ENCODE results near the gene SNX25. TPM values are rescaled to one million over a fixed set of nuclear protein-coding genes. Genes with fewer than 3 reads are reported as not detected.
A peak's percentile ranks its signal among the peaks of the same experiment; 100 is the strongest.
"Not testable (repeated sequence)": the region's sequence is repeated elsewhere in the genome, so short reads cannot be mapped to it uniquely, and the experiment has no call there.

The SNX25 gene
- total RNA-seq, 1 experiment from 2014 or later: 16.7 TPM

DNA sequence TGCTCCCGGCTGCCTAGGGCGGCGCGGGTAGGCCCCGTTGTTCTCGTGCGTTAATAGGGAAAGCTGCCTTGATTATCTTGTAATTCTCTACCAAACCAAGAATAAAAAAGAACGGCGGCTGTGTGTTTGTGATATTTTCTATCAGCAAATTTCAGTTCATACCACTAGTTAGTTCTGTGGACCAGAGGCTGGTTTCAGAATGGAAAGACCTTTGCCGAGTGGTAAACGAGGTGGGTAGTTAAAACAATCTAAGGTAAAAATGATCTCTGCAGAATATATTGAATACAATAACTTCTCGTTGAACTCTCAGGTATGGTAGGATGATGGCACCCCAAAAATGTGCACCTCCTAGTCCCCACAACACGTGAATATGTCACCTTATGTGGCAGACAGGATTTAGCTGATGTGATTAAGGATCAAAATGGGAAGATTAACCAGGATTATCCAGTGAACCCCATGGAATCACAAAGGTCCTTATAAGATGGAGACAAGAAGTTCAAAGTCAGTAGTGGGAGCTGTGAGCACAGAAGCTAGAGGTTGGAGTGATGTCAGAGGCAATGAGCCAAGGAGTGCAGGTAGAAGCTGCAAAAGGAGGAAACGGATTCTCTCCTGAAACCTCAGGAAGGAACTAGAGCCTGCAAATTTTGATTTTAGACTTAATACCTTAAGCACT is 5.0 kb upstream of the SNX25 start:
- ChIA-PET CTCF (interaction anchor here (0.6 kb wide), 1 partner anchor 714 kb away, joined by 3 read pairs; no protein-coding TSS in a partner anchor), POLR2A (interaction anchor here (0.6 kb wide), 1 partner anchor 76 kb away, joined by 4 read pairs; no protein-coding TSS in a partner anchor)
- BruUV-seq (replicated peaks): no TSS peak
- intact Hi-C loops (cut with micrococcal nuclease; ENCODE audit: unreplicated experiment) (loop anchor here (10.0 kb wide), 1 partner anchor 390 kb away; no protein-coding TSS in a partner anchor), in situ Hi-C loops (cut with HindIII; ENCODE audit: low pct_unique_long_range_greater_than_20kb, low sequenced_read_pairs) (no loop called here)
- H3K27me3 ChIP-seq (ENCODE audit: control insufficient read depth, insufficient read depth, low read length): no peaks in the 10 kb centered on the region
- H3K4me1 ChIP-seq (ENCODE audit: control insufficient read depth, insufficient read depth, low read length): peaks cover 17% of the 10 kb centered on the region
- no peaks in the 10 kb centered on the region for H3K9me3 ChIP-seq (ENCODE audit: control insufficient read depth, insufficient read depth, low read depth, low read length)
- TF ChIP-seq TCF7L2 (IDR thresholded peaks at IDR 0.05; ENCODE audit: low read depth, low read length) (no peak), SIN3A (IDR thresholded peaks at IDR 0.05; ENCODE audit: borderline replicate concordance, insufficient read depth, low read depth, low read length) (no peak; the same call in 1 of the 2 replicates), POLR2AphosphoS5 (IDR thresholded peaks at IDR 0.05; ENCODE audit: low read depth, low read length) (no peak)
- TF ChIP-seq, protein P1, sequence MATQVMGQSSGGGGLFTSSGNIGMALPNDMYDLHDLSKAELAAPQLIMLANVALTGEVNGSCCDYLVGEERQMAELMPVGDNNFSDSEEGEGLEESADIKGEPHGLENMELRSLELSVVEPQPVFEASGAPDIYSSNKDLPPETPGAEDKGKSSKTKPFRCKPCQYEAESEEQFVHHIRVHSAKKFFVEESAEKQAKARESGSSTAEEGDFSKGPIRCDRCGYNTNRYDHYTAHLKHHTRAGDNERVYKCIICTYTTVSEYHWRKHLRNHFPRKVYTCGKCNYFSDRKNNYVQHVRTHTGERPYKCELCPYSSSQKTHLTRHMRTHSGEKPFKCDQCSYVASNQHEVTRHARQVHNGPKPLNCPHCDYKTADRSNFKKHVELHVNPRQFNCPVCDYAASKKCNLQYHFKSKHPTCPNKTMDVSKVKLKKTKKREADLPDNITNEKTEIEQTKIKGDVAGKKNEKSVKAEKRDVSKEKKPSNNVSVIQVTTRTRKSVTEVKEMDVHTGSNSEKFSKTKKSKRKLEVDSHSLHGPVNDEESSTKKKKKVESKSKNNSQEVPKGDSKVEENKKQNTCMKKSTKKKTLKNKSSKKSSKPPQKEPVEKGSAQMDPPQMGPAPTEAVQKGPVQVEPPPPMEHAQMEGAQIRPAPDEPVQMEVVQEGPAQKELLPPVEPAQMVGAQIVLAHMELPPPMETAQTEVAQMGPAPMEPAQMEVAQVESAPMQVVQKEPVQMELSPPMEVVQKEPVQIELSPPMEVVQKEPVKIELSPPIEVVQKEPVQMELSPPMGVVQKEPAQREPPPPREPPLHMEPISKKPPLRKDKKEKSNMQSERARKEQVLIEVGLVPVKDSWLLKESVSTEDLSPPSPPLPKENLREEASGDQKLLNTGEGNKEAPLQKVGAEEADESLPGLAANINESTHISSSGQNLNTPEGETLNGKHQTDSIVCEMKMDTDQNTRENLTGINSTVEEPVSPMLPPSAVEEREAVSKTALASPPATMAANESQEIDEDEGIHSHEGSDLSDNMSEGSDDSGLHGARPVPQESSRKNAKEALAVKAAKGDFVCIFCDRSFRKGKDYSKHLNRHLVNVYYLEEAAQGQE (IDR thresholded peaks at IDR 0.05; ENCODE audit: insufficient read depth in 1 of 2, low read depth in 2 of 2, low read length in 1 of 2): no peak
- TF ChIP-seq, protein P2, sequence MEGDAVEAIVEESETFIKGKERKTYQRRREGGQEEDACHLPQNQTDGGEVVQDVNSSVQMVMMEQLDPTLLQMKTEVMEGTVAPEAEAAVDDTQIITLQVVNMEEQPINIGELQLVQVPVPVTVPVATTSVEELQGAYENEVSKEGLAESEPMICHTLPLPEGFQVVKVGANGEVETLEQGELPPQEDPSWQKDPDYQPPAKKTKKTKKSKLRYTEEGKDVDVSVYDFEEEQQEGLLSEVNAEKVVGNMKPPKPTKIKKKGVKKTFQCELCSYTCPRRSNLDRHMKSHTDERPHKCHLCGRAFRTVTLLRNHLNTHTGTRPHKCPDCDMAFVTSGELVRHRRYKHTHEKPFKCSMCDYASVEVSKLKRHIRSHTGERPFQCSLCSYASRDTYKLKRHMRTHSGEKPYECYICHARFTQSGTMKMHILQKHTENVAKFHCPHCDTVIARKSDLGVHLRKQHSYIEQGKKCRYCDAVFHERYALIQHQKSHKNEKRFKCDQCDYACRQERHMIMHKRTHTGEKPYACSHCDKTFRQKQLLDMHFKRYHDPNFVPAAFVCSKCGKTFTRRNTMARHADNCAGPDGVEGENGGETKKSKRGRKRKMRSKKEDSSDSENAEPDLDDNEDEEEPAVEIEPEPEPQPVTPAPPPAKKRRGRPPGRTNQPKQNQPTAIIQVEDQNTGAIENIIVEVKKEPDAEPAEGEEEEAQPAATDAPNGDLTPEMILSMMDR (IDR thresholded peaks at IDR 0.05): no peak
- no peaks in the 10 kb centered on the region for H3K36me3 ChIP-seq (ENCODE audit: control insufficient read depth, insufficient read depth, low read length)
- H3K4me3 ChIP-seq (ENCODE audit: low read depth in 2 of 2, low read length in 2 of 2): peak overlapping the region; percentile 61 to 74
- H3K27ac ChIP-seq (ENCODE audit: low read length): peak overlapping the region; percentile 80
- no peak for ATAC-seq
- no peak for DNase-seq (ENCODE audit: low read depth, low spot score)

DNA sequence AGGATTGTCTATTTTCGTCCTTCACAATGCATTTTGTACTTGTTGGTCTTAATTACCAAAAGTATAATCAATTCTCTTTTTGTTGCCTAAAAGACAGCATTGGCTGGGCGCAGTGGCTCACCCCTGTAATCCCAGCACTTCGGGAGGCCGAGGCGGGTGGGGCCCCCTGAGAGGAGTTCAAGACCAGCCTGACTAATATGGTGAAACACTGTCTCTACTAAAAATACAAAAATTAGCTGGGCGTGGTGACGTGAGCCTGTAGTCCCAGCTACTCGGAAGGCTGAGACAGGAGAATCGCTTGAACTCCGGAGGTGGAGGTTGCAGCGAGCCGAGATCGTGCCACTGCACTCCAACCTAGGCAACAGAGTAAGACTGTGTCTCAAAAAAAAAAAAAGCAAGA is 4.3 kb upstream of the SNX25 start:
- BruUV-seq (replicated peaks); CTCF ChIA-PET; H3K27ac ChIP-seq (ENCODE audit: low read length); in situ Hi-C loops (cut with HindIII; ENCODE audit: low pct_unique_long_range_greater_than_20kb, low sequenced_read_pairs); H3K4me3 ChIP-seq (ENCODE audit: low read depth in 2 of 2, low read length in 2 of 2); H3K36me3 ChIP-seq (ENCODE audit: control insufficient read depth, insufficient read depth, low read length); DNase-seq (ENCODE audit: low read depth, low spot score); H3K9me3 ChIP-seq (ENCODE audit: control insufficient read depth, insufficient read depth, low read depth, low read length); ATAC-seq; H3K27me3 ChIP-seq (ENCODE audit: control insufficient read depth, insufficient read depth, low read length): not testable (repeated sequence)
- intact Hi-C loops (cut with micrococcal nuclease; ENCODE audit: unreplicated experiment): loop anchor here (10.0 kb wide), 1 partner anchor 390 kb away; no protein-coding TSS in a partner anchor
- POLR2A ChIA-PET: interaction anchor here (0.6 kb wide), 1 partner anchor 76 kb away, joined by 4 read pairs; no protein-coding TSS in a partner anchor
- H3K4me1 ChIP-seq (ENCODE audit: control insufficient read depth, insufficient read depth, low read length): peaks cover 17% of the 10 kb centered on the region
